ENCODE measurements around the gene DYNLT2. TPM values are rescaled to one million over a fixed set of nuclear protein-coding genes. Genes with fewer than 3 reads are reported as not detected.

Gene DYNLT2
- total and polyA plus RNA-seq, 2 of the 13 experiments (the other 11 are each of a cell fraction or from before 2014, with no cell fraction given), result 2.1 to 4.3 TPM

- 0 out of 2 replicates have a peak, but pooled peaks have one; percentile 2 for TF ChIP-seq KDM5B (CRISPR knock-in tag; IDR thresholded peaks at IDR 0.05; ENCODE audit: borderline replicate concordance)
- no peak for TF ChIP-seq MAFF (IDR thresholded peaks at IDR 0.05; ENCODE audit: low read depth, low read length)
- TF ChIP-seq ZNF567 (CRISPR knock-in tag; IDR thresholded peaks at IDR 0.05; ENCODE audit: borderline replicate concordance), result no peak
- TF ChIP-seq PATZ1 (CRISPR knock-in tag; IDR thresholded peaks at IDR 0.05), result 0 out of 2 replicates have a peak, but pooled peaks have one; percentile 13
- no peak for TF ChIP-seq HDAC2 (CRISPR knock-in tag; IDR thresholded peaks at IDR 0.05)
- no peak for TF ChIP-seq CBFB (CRISPR knock-in tag; IDR thresholded peaks at IDR 0.05)
- no peak for TF ChIP-seq JUNB (CRISPR knock-in tag; IDR thresholded peaks at IDR 0.05; ENCODE audit: borderline replicate concordance)
- TF ChIP-seq ZBTB14 (CRISPR knock-in tag; IDR thresholded peaks at IDR 0.05), result peak; percentile 29
- TF ChIP-seq ZNF362 (CRISPR knock-in tag; IDR thresholded peaks at IDR 0.05; ENCODE audit: borderline replicate concordance), result no peak
- TF ChIP-seq JARID2 (CRISPR knock-in tag; IDR thresholded peaks at IDR 0.05; ENCODE audit: insufficient replicate concordance), result no peak
- no peak for TF ChIP-seq CAMTA2 (CRISPR knock-in tag; IDR thresholded peaks at IDR 0.05; ENCODE audit: borderline replicate concordance)
- no peak for TF ChIP-seq SMARCE1 (IDR thresholded peaks at IDR 0.05; ENCODE audit: borderline replicate concordance)
- no peak for TF ChIP-seq SNAPC5 (CRISPR knock-in tag; IDR thresholded peaks at IDR 0.05; ENCODE audit: borderline replicate concordance)
- no peak for TF ChIP-seq SOX13 (IDR thresholded peaks at IDR 0.05)
- TF ChIP-seq SOX13 (CRISPR knock-in tag; conservative IDR thresholded peaks at IDR 0.05 in 1 of 2, IDR thresholded peaks at IDR 0.05 in 1 of 2), result no peak
- TF ChIP-seq TBL1XR1 (IDR thresholded peaks at IDR 0.05; ENCODE audit: borderline replicate concordance, low read length, partially characterized antibody), result no peak
- TF ChIP-seq MXD1 (CRISPR knock-in tag; IDR thresholded peaks at IDR 0.05), result no peak
- no peak for TF ChIP-seq NFE2L2 (IDR thresholded peaks at IDR 0.05; ENCODE audit: low read length)
- TF ChIP-seq HOXA9 (CRISPR knock-in tag; IDR thresholded peaks at IDR 0.05; ENCODE audit: borderline replicate concordance), result no peak
- TF ChIP-seq FOXA1 (IDR thresholded peaks at IDR 0.05), result no peak
- TF ChIP-seq FOXA1 (CRISPR knock-in tag; IDR thresholded peaks at IDR 0.05), result 0 out of 2 replicates have a peak, but pooled peaks have one; percentile 9
- TF ChIP-seq ZC3H4 (CRISPR knock-in tag; IDR thresholded peaks at IDR 0.05; ENCODE audit: borderline replicate concordance), result 0 out of 2 replicates have a peak, but pooled peaks have one; percentile 19
- no peak for TF ChIP-seq ZNF678 (CRISPR knock-in tag; IDR thresholded peaks at IDR 0.05)
Observed at GRCh38 chr6:169723200-169723909, 28.0 kb downstream of the DYNLT2 start (continued).

Measured in HepG2 (cell line).